ENCODE results near the gene XPR1. TPM values are rescaled to one million over a fixed set of nuclear protein-coding genes. Genes with fewer than 3 reads are reported as not detected.

XPR1 gene
- total RNA-seq, 1 donor: 25.7 TPM

- no peaks in the 10 kb centered on the region for H3K9me3 ChIP-seq (ENCODE audit: low read depth, low read length)
- peaks cover 13% of the 10 kb centered on the region for H3K4me1 ChIP-seq (ENCODE audit: insufficient read depth, low read length)
- DNase-seq (ENCODE audit: insufficient read length, low spot score, missing footprints): peak; percentile 97
- peaks cover 17% of the 10 kb centered on the region for H3K79me2 ChIP-seq (ENCODE audit: insufficient read depth, low read length)
- peak within 1 kb of the TSS; percentile 51 for H3K27ac ChIP-seq (ENCODE audit: low read depth, low read length)
- H2AFZ ChIP-seq (ENCODE audit: low read length): peak within 1 kb of the TSS; percentile 93
- peak within 1 kb of the TSS; percentile 85 for H3K4me2 ChIP-seq (ENCODE audit: insufficient read depth, low read length)
- H3K4me3 ChIP-seq (ENCODE audit: insufficient read depth, low read length): peak within 1 kb of the TSS; percentile 81
- no peaks in the 10 kb centered on the region for H3K27me3 ChIP-seq (ENCODE audit: insufficient read depth, low read length)
- no peaks in the 10 kb centered on the region for H4K20me1 ChIP-seq (ENCODE audit: insufficient read depth, low read length)
- no peak for TF ChIP-seq CTCF (IDR thresholded peaks at IDR 0.05; ENCODE audit: extremely low read depth, low read depth, low read length)
- peaks cover 10% of the 10 kb centered on the region for H3K36me3 ChIP-seq (ENCODE audit: insufficient read depth, low read length)
These were observed 281.2 kb downstream of the XPR1 start, which contains the start of gene KIAA1614 for GRCh38 chr1:180912801-180913565. TSS of gene KIAA1614 (plus strand) at chr1:180912897. CDS start at chr1:180913244, 347 bp downstream.

- H3K36me3 ChIP-seq (ENCODE audit: insufficient read depth, low read length): peaks cover 15% of the 10 kb centered on the region
- peaks cover 17% of the 10 kb centered on the region for H3K79me2 ChIP-seq (ENCODE audit: insufficient read depth, low read length)
- no peak for TF ChIP-seq CTCF (IDR thresholded peaks at IDR 0.05; ENCODE audit: extremely low read depth, low read depth, low read length)
- no peak overlapping the region for H2AFZ ChIP-seq (ENCODE audit: low read length)
- peaks cover 13% of the 10 kb centered on the region for H3K4me1 ChIP-seq (ENCODE audit: insufficient read depth, low read length)
- no peaks in the 10 kb centered on the region for H3K9me3 ChIP-seq (ENCODE audit: low read depth, low read length)
- no peak overlapping the region for H3K27ac ChIP-seq (ENCODE audit: low read depth, low read length)
- no peaks in the 10 kb centered on the region for H3K27me3 ChIP-seq (ENCODE audit: insufficient read depth, low read length)
- no peak overlapping the region for H3K4me3 ChIP-seq (ENCODE audit: insufficient read depth, low read length)
- H4K20me1 ChIP-seq (ENCODE audit: insufficient read depth, low read length): no peaks in the 10 kb centered on the region
- DNase-seq (ENCODE audit: insufficient read length, low spot score, missing footprints): peak; percentile 66
- H3K4me2 ChIP-seq (ENCODE audit: insufficient read depth, low read length): no peak overlapping the region
These were observed 283.7 kb downstream of the XPR1 start for GRCh38 chr1:180915426-180915965.

GRCh38 chr1:180916012-180916770 lies 284.4 kb downstream of the XPR1 start:
- H3K4me1 ChIP-seq (ENCODE audit: insufficient read depth, low read length): peaks cover 8% of the 10 kb centered on the region
- TF ChIP-seq CTCF (IDR thresholded peaks at IDR 0.05; ENCODE audit: extremely low read depth, low read depth, low read length): no peak
- H2AFZ ChIP-seq (ENCODE audit: low read length): no peak overlapping the region
- peaks cover 15% of the 10 kb centered on the region for H3K36me3 ChIP-seq (ENCODE audit: insufficient read depth, low read length)
- no peaks in the 10 kb centered on the region for H3K9me3 ChIP-seq (ENCODE audit: low read depth, low read length)
- H4K20me1 ChIP-seq (ENCODE audit: insufficient read depth, low read length): no peaks in the 10 kb centered on the region
- H3K4me2 ChIP-seq (ENCODE audit: insufficient read depth, low read length): no peak overlapping the region
- H3K79me2 ChIP-seq (ENCODE audit: insufficient read depth, low read length): peaks cover 12% of the 10 kb centered on the region
- no peaks in the 10 kb centered on the region for H3K27me3 ChIP-seq (ENCODE audit: insufficient read depth, low read length)
- peak; percentile 66 for DNase-seq (ENCODE audit: insufficient read length, low spot score, missing footprints)
- H3K27ac ChIP-seq (ENCODE audit: low read depth, low read length): no peak overlapping the region
- no peak overlapping the region for H3K4me3 ChIP-seq (ENCODE audit: insufficient read depth, low read length)

- Histone ChIP-seq H3K4me3 (ENCODE audit: insufficient read depth, low read length) (no peak overlapping the region), H2AFZ (ENCODE audit: low read length) (no peak overlapping the region), H3K36me3 (ENCODE audit: insufficient read depth, low read length) (peaks cover 15% of the 10 kb centered on the region), H3K4me1 (ENCODE audit: insufficient read depth, low read length) (peaks cover 2% of the 10 kb centered on the region), H4K20me1 (ENCODE audit: insufficient read depth, low read length) (no peaks in the 10 kb centered on the region), H3K27me3 (ENCODE audit: insufficient read depth, low read length) (no peaks in the 10 kb centered on the region), H3K27ac (ENCODE audit: low read depth, low read length) (no peak overlapping the region), H3K9me3 (ENCODE audit: low read depth, low read length) (no peaks in the 10 kb centered on the region), H3K4me2 (ENCODE audit: insufficient read depth, low read length) (no peak overlapping the region), H3K79me2 (ENCODE audit: insufficient read depth, low read length) (peaks cover 9% of the 10 kb centered on the region)
- TF ChIP-seq CTCF (IDR thresholded peaks at IDR 0.05; ENCODE audit: extremely low read depth, low read depth, low read length): no peak
- peak; percentile 80 for DNase-seq (ENCODE audit: insufficient read length, low spot score, missing footprints)
These were observed 284.9 kb downstream of the XPR1 start for GRCh38 chr1:180916771-180917170.
